HG03565 (cell line): ENCODE data around the gene ARL9.

Experiments
- ATAC-seq: cut with Tn5 transposase; IDR thresholded peaks from one replicate; pipeline ENCODE4 v1.9.1; 2021; ENCODE audit warnings: mild to moderate bottlenecking, moderate library complexity; ENCODE audit not compliant: unreplicated experiment

Gene ARL9

GRCh38 chr4:56531149-56531770, 25.7 kb downstream of the ARL9 start:
- ATAC-seq, result no peak

- ATAC-seq, result no peak
Measured at GRCh38 chr4:56531823-56532222, 26.2 kb downstream of the ARL9 start.

GRCh38 chr4:56532239-56532638, 26.6 kb downstream of the ARL9 start:
- ATAC-seq, result no peak

GRCh38 chr4:56535915-56536314, 30.3 kb downstream of the ARL9 start:
- no peak for ATAC-seq

- ATAC-seq, result no peak
Measured at GRCh38 chr4:56537147-56537546, 31.6 kb downstream of the ARL9 start.

GRCh38 chr4:56540826-56541225, 35.2 kb downstream of the ARL9 start:
- no peak for ATAC-seq

GRCh38 chr4:56544573-56545131, 39.1 kb downstream of the ARL9 start:
- ATAC-seq, result peak; percentile 93

- no peak for ATAC-seq
Measured at GRCh38 chr4:56550642-56551041, 45.1 kb downstream of the ARL9 start.

GRCh38 chr4:56551516-56551915, 45.9 kb downstream of the ARL9 start:
- ATAC-seq, result no peak

- ATAC-seq, result no peak
Measured at GRCh38 chr4:56552273-56552672, 46.7 kb downstream of the ARL9 start.

- no peak for ATAC-seq
Measured at GRCh38 chr4:56570041-56570440, 64.5 kb downstream of the ARL9 start.
